WERI-Rb-1 (cell line): ENCODE data around the gene PHLDA2.

Experiments
- DNase-seq: peaks from one replicate; pipeline ENCODE4 v3.0.0-alpha.2; 2020
- H3K27ac ChIP-seq: fragments of 250-450 bp; sonication (Bioruptor Pico); 2 replicates; pipeline ENCODE4 v1.5.1; 2020; ENCODE audit warnings: mild to moderate bottlenecking, moderate library complexity
- H3K27me3 ChIP-seq: fragments of 250-450 bp; sonication (Bioruptor Pico); 2 replicates; pipeline ENCODE4 v1.5.1; 2021; ENCODE audit warnings: mild to moderate bottlenecking, low read depth, moderate library complexity; ENCODE audit not compliant: insufficient read depth, severe bottlenecking
- H3K36me3 ChIP-seq: fragments of 250-450 bp; sonication (Bioruptor Pico); 2 replicates; pipeline ENCODE4 v1.5.1; 2020; ENCODE audit warnings: mild to moderate bottlenecking, moderate library complexity
- H3K4me3 ChIP-seq: 2 replicates; pipeline ENCODE4 v1.5.1; 2011; ENCODE audit warnings: low read depth, mild to moderate bottlenecking, control low read depth, low read length
- H3K9me3 ChIP-seq: fragments of 250-450 bp; sonication (Bioruptor Pico); 2 replicates; pipeline ENCODE4 v1.5.1; 2021; ENCODE audit warnings: mild to moderate bottlenecking, moderate library complexity; ENCODE audit not compliant: severe bottlenecking
- TF ChIP-seq, protein P1 (sequence below): IDR thresholded peaks from 2 replicates; pipeline ENCODE4 v1.5.1; 2011; ENCODE audit warnings: low read depth, mild to moderate bottlenecking, control low read depth, inconsistent platforms, low read length

The PHLDA2 gene

GRCh38 chr11:2924381-2924780, 4.8 kb downstream of the PHLDA2 start:
- H3K36me3 ChIP-seq: no peaks in the 10 kb centered on the region
- peaks cover 23% of the 10 kb centered on the region for H3K27me3 ChIP-seq
- no peak overlapping the region for H3K27ac ChIP-seq
- H3K4me3 ChIP-seq: no peak overlapping the region
- TF ChIP-seq, protein P1, sequence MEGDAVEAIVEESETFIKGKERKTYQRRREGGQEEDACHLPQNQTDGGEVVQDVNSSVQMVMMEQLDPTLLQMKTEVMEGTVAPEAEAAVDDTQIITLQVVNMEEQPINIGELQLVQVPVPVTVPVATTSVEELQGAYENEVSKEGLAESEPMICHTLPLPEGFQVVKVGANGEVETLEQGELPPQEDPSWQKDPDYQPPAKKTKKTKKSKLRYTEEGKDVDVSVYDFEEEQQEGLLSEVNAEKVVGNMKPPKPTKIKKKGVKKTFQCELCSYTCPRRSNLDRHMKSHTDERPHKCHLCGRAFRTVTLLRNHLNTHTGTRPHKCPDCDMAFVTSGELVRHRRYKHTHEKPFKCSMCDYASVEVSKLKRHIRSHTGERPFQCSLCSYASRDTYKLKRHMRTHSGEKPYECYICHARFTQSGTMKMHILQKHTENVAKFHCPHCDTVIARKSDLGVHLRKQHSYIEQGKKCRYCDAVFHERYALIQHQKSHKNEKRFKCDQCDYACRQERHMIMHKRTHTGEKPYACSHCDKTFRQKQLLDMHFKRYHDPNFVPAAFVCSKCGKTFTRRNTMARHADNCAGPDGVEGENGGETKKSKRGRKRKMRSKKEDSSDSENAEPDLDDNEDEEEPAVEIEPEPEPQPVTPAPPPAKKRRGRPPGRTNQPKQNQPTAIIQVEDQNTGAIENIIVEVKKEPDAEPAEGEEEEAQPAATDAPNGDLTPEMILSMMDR: no peak
- DNase-seq: no peak
- no peaks in the 10 kb centered on the region for H3K9me3 ChIP-seq

- DNase-seq: no peak
- H3K27me3 ChIP-seq: peaks cover 17% of the 10 kb centered on the region
These were observed 5.5 kb downstream of the PHLDA2 start for GRCh38 chr11:2923446-2924375.

DNA sequence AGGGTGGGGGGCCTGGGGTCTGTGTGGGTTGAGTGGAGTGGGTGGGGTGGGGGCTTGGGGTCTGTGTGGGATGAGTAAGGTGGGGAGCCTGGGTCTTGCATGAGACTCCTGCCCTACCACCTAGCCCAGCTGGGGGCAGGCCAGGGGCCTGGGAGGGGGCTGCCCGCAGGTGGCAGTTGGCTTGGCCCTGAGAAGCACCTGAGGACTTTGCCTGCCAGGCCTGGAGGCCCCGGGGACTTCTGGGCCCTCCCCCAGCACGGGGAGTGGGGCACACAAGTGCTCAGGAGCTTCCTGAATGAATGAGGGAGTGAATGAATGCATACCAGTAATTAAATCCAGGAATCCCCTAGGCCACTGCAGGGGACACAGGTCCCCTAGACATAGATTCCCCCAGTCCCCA, 6.6 kb downstream of the PHLDA2 start:
- H3K9me3 ChIP-seq: no peaks in the 10 kb centered on the region
- TF ChIP-seq, protein P1: no peak
- no peak overlapping the region for H3K4me3 ChIP-seq
- DNase-seq: no peak
- no peak overlapping the region for H3K27ac ChIP-seq
- peaks cover 7% of the 10 kb centered on the region for H3K27me3 ChIP-seq
- H3K36me3 ChIP-seq: no peaks in the 10 kb centered on the region

More at GRCh38 chr11:2923446-2924375, 5.5 kb downstream of the PHLDA2 start:
- no peaks in the 10 kb centered on the region for H3K36me3 ChIP-seq
- no peak overlapping the region for H3K4me3 ChIP-seq
- TF ChIP-seq, protein P1: no peak
- no peaks in the 10 kb centered on the region for H3K9me3 ChIP-seq
- no peak overlapping the region for H3K27ac ChIP-seq

- TF ChIP-seq, protein P1: no peak
- no peaks in the 10 kb centered on the region for H3K36me3 ChIP-seq
- no peaks in the 10 kb centered on the region for H3K9me3 ChIP-seq
- peaks cover 1% of the 10 kb centered on the region for H3K27me3 ChIP-seq
- no peak overlapping the region for H3K27ac ChIP-seq
- no peak overlapping the region for H3K4me3 ChIP-seq
- no peak for DNase-seq
These were observed 7.3 kb downstream of the PHLDA2 start for GRCh38 chr11:2921742-2922493.

DNA sequence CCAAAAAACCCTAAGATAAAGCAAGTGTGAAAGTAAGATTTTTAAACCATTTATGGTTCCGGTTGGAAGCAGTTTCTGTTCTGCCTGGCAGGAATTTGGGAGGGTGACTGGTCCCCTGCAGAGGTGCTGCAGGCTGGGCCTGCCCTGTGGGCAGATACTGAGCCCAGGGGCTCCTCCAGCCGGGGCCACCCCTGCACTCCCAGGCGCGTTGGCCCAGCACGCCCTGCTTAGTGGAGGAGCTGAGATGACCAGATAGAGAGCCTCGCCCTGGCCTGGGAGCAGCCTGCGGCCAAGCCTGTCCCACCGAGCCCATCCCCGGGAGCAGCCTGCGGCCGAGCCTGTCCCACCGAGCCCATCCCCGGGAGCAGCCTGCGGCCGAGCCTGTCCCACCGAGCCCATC, 8.0 kb downstream of the PHLDA2 start:
- Histone ChIP-seq H3K27me3 (no peaks in the 10 kb centered on the region), H3K9me3 (no peaks in the 10 kb centered on the region), H3K4me3 (no peak overlapping the region), H3K36me3 (no peaks in the 10 kb centered on the region), H3K27ac (no peak overlapping the region)
- DNase-seq: no peak
- TF ChIP-seq, protein P1: no peak
